NCI-H2227 (cell line): ENCODE results near the gene FXYD7.
"Not testable (repeated sequence)": the region's sequence is repeated elsewhere in the genome, so short reads cannot be mapped to it uniquely, and the experiment has no call there.

Source experiments
- DNase-seq: peaks from one replicate; lab custom pipeline; 2025; ENCODE audit not compliant: unreplicated experiment; lab: John Stamatoyannopoulos, UW

Gene FXYD7

GRCh38 chr19:35142606-35143230 is 337 bp upstream of the FXYD7 start:
- DNase-seq = peak; percentile 98

GRCh38 chr19:35143818-35144217 is 763 bp downstream of the FXYD7 start:
- DNase-seq = peak; percentile 69

- no peak for DNase-seq
Measured at GRCh38 chr19:35144259-35144599, 1.2 kb downstream of the FXYD7 start.

GRCh38 chr19:35144600-35145436 is 1.8 kb downstream of the FXYD7 start:
- peak; percentile 91 for DNase-seq

- DNase-seq = no peak
Measured at GRCh38 chr19:35146746-35147459, 3.8 kb downstream of the FXYD7 start.

GRCh38 chr19:35149463-35149862 is 6.4 kb downstream of the FXYD7 start:
- no peak for DNase-seq

- no peak for DNase-seq
Measured at GRCh38 chr19:35150445-35150844, 7.4 kb downstream of the FXYD7 start.

GRCh38 chr19:35151273-35152065 is 8.4 kb downstream of the FXYD7 start:
- DNase-seq = peak; percentile 57

- not testable (repeated sequence) for DNase-seq
Measured at GRCh38 chr19:35153129-35153522, 10.1 kb downstream of the FXYD7 start.

- peak; percentile 95 for DNase-seq
Measured at GRCh38 chr19:35153701-35154524, 10.9 kb downstream of the FXYD7 start.

- peak; percentile 89 for DNase-seq
Measured at GRCh38 chr19:35154525-35155406, 11.7 kb downstream of the FXYD7 start, which contains the start of gene FXYD5. Gene FXYD5 (plus strand): TSS chr19:35154735. CDS start chr19:35155551, 816 bp downstream.

- DNase-seq = no peak
Measured at GRCh38 chr19:35155441-35155840, 12.4 kb downstream of the FXYD7 start.

- no peak for DNase-seq
Measured at GRCh38 chr19:35155981-35156672, 13.1 kb downstream of the FXYD7 start.

- no peak for DNase-seq
Measured at GRCh38 chr19:35156673-35157014, 13.6 kb downstream of the FXYD7 start.

- no peak for DNase-seq
Measured at GRCh38 chr19:35157431-35157830, 14.4 kb downstream of the FXYD7 start.

- DNase-seq = no peak
Measured at GRCh38 chr19:35159606-35160005, 16.6 kb downstream of the FXYD7 start.

GRCh38 chr19:35160629-35161433 is 17.8 kb downstream of the FXYD7 start:
- no peak for DNase-seq

GRCh38 chr19:35161434-35161743 is 18.3 kb downstream of the FXYD7 start:
- no peak for DNase-seq
